Osteocyte (in vitro differentiated cells): Measurements from ENCODE around the gene HORMAD1. TPM values are rescaled to one million over a fixed set of nuclear protein-coding genes. Genes with fewer than 3 reads are reported as not detected.
"Not testable (repeated sequence)": the region's sequence is repeated elsewhere in the genome, so short reads cannot be mapped to it uniquely, and the experiment has no call there.

ENCODE experiments used
- DNase-seq: peaks from one replicate; pipeline ENCODE4 v3.0.0; 2021; ENCODE audit warnings: mixed read lengths; ENCODE audit not compliant: unreplicated experiment; ENCODE audit errors: extremely low spot score
- H3K27ac Mint-ChIP-seq: one replicate; pipeline ENCODE4 v1.8.0; 2021; ENCODE audit warnings: mild to moderate bottlenecking, mixed read lengths; ENCODE audit not compliant: unreplicated experiment
- H3K27me3 Mint-ChIP-seq: one replicate; pipeline ENCODE4 v1.8.0; 2021; ENCODE audit warnings: mixed read lengths; ENCODE audit not compliant: unreplicated experiment
- H3K36me3 Mint-ChIP-seq: one replicate; pipeline ENCODE4 v1.8.0; 2021; ENCODE audit warnings: mixed read lengths; ENCODE audit not compliant: unreplicated experiment
- H3K4me1 Mint-ChIP-seq: one replicate; pipeline ENCODE4 v1.8.0; 2021; ENCODE audit warnings: mixed read lengths; ENCODE audit not compliant: unreplicated experiment
- H3K4me3 Mint-ChIP-seq: one replicate; pipeline ENCODE4 v1.8.0; 2021; ENCODE audit warnings: mild to moderate bottlenecking, moderate library complexity, mixed read lengths; ENCODE audit not compliant: unreplicated experiment
- H3K9me3 Mint-ChIP-seq: one replicate; pipeline ENCODE4 v1.8.0; 2021; ENCODE audit warnings: mixed read lengths; ENCODE audit not compliant: unreplicated experiment
- CTCF ChIP-seq: fragments of 200-600 bp; sonication (generic); IDR thresholded peaks from 2 replicates; pipeline ENCODE4 v1.5.0; 2021; ENCODE audit warnings: antibody characterized with exemption, mild to moderate bottlenecking, moderate library complexity
- long read RNA-seq: library from polyadenylated mRNA; unstranded; transcript quantifications from one replicate; pipeline ENCODE4 v2.0.0, GENCODE V29; 2021
- total RNA-seq: library from RNA; stranded (reverse); gene quantifications from 2 replicates; pipeline ENCODE4 v1.2.1, GENCODE V29; 2021

HORMAD1 gene
- not detected in 2 replicates for total RNA-seq
- long read RNA-seq, result 0 reads

GRCh38 chr1:150720703-150721102 is at the start of gene HORMAD1:
HORMAD1 (minus strand) TSS chr1:150720895; CDS start chr1:150719505, 1,390 bp downstream.
- Mint-ChIP-seq H3K4me3 (no peak within 1 kb of the TSS), H3K36me3 (no peaks in the 10 kb centered on the region), H3K27me3 (peaks cover 7% of the 10 kb centered on the region), H3K4me1 (no peaks in the 10 kb centered on the region), H3K27ac (no peak within 1 kb of the TSS), H3K9me3 (peaks cover 4% of the 10 kb centered on the region)
- DNase-seq, result no peak
- no peak for TF ChIP-seq CTCF

- H3K4me3 Mint-ChIP-seq, H3K36me3 Mint-ChIP-seq, DNase-seq, H3K9me3 Mint-ChIP-seq, H3K27ac Mint-ChIP-seq, H3K27me3 Mint-ChIP-seq: not testable (repeated sequence)
- peaks cover 19% of the 10 kb centered on the region for H3K4me1 Mint-ChIP-seq
These were observed 47.0 kb upstream of the HORMAD1 start for GRCh38 chr1:150767704-150768103.

GRCh38 chr1:150765977-150766301 is 45.2 kb upstream of the HORMAD1 start:
- not testable (repeated sequence) for H3K36me3 Mint-ChIP-seq, H3K4me3 Mint-ChIP-seq, H3K9me3 Mint-ChIP-seq, H3K27me3 Mint-ChIP-seq, DNase-seq
- H3K27ac Mint-ChIP-seq, result peak overlapping the region; percentile 81
- peaks cover 19% of the 10 kb centered on the region for H3K4me1 Mint-ChIP-seq

- DNase-seq, result no peak
- Mint-ChIP-seq H3K9me3 (peaks cover 2% of the 10 kb centered on the region), H3K4me3 (peak within 1 kb of the TSS; percentile 64), H3K4me1 (peaks cover 19% of the 10 kb centered on the region), H3K27me3 (no peaks in the 10 kb centered on the region), H3K36me3 (no peaks in the 10 kb centered on the region), H3K27ac (peak within 1 kb of the TSS; percentile 81)
- TF ChIP-seq CTCF, result no peak
These were observed 44.7 kb upstream of the HORMAD1 start, which contains the start of gene CTSS for GRCh38 chr1:150765296-150765976. CTSS (minus strand) TSS chr1:150765778; CDS start chr1:150764763, 1,015 bp downstream.

GRCh38 chr1:150764617-150765101 is 44.0 kb upstream of the HORMAD1 start:
- H3K9me3 Mint-ChIP-seq, result peaks cover 6% of the 10 kb centered on the region
- no peak for TF ChIP-seq CTCF
- DNase-seq, result no peak
- H3K27me3 Mint-ChIP-seq, result no peaks in the 10 kb centered on the region
- no peaks in the 10 kb centered on the region for H3K36me3 Mint-ChIP-seq
- peak overlapping the region; percentile 64 for H3K4me3 Mint-ChIP-seq
- H3K27ac Mint-ChIP-seq, result peak overlapping the region; percentile 81
- H3K4me1 Mint-ChIP-seq, result peaks cover 19% of the 10 kb centered on the region

- no peak for TF ChIP-seq CTCF
- H3K4me1 Mint-ChIP-seq, result peaks cover 19% of the 10 kb centered on the region
- DNase-seq, result no peak
- H3K27me3 Mint-ChIP-seq, result no peaks in the 10 kb centered on the region
- no peak overlapping the region for H3K27ac Mint-ChIP-seq
- H3K4me3 Mint-ChIP-seq, result no peak overlapping the region
- H3K36me3 Mint-ChIP-seq, result no peaks in the 10 kb centered on the region
- H3K9me3 Mint-ChIP-seq, result peaks cover 6% of the 10 kb centered on the region
These were observed 42.3 kb upstream of the HORMAD1 start for GRCh38 chr1:150763018-150763417.
